ENCODE measurements around the gene CAPN7.

The CAPN7 gene

GRCh38 chr3:15269091-15269989 is 63.3 kb downstream of the CAPN7 start:
- ATAC-seq = peak; percentile 92
- no peak for TF ChIP-seq CSDC2 (CRISPR knock-in tag; IDR thresholded peaks at IDR 0.05)
- TF ChIP-seq ARNTL (CRISPR knock-in tag; IDR thresholded peaks at IDR 0.05; ENCODE audit: borderline replicate concordance, low read depth) = no peak
- no peak for TF ChIP-seq SNAI2 (CRISPR knock-in tag; IDR thresholded peaks at IDR 0.05)
- no peak for TF ChIP-seq TOX (CRISPR knock-in tag; IDR thresholded peaks at IDR 0.05; ENCODE audit: borderline replicate concordance)
- no peak for TF ChIP-seq POU6F1 (CRISPR knock-in tag; IDR thresholded peaks at IDR 0.05; ENCODE audit: borderline replicate concordance, low read depth)

GRCh38 chr3:15271030-15271429 is 65.0 kb downstream of the CAPN7 start:
- ATAC-seq = no peak
- TF ChIP-seq SNAI2 (CRISPR knock-in tag; IDR thresholded peaks at IDR 0.05) = no peak
- no peak for TF ChIP-seq ZC3H10 (CRISPR knock-in tag; IDR thresholded peaks at IDR 0.05)
- no peak for TF ChIP-seq CSDC2 (CRISPR knock-in tag; IDR thresholded peaks at IDR 0.05)
- TF ChIP-seq ZFP30 (CRISPR knock-in tag; IDR thresholded peaks at IDR 0.05) = no peak
- TF ChIP-seq ZNF565 (CRISPR knock-in tag; conservative IDR thresholded peaks at IDR 0.05; ENCODE audit: low read depth) = no peak
- TF ChIP-seq PPARA (CRISPR knock-in tag; IDR thresholded peaks at IDR 0.05; ENCODE audit: borderline replicate concordance) = no peak
- TF ChIP-seq TSHZ2 (CRISPR knock-in tag; IDR thresholded peaks at IDR 0.05) = no peak
- TF ChIP-seq POU6F1 (CRISPR knock-in tag; IDR thresholded peaks at IDR 0.05; ENCODE audit: borderline replicate concordance, low read depth) = no peak
- no peak for TF ChIP-seq ESRRG (CRISPR knock-in tag; IDR thresholded peaks at IDR 0.05)
- TF ChIP-seq TOX (CRISPR knock-in tag; IDR thresholded peaks at IDR 0.05; ENCODE audit: borderline replicate concordance) = no peak
- no peak for TF ChIP-seq CREB5 (CRISPR knock-in tag; IDR thresholded peaks at IDR 0.05; ENCODE audit: low read depth)
- TF ChIP-seq ARNTL (CRISPR knock-in tag; IDR thresholded peaks at IDR 0.05; ENCODE audit: borderline replicate concordance, low read depth) = no peak
- no peak for TF ChIP-seq OSR1 (CRISPR knock-in tag; IDR thresholded peaks at IDR 0.05)
- no peak for TF ChIP-seq ZFP3 (CRISPR knock-in tag; IDR thresholded peaks at IDR 0.05)

- ATAC-seq = no peak
- no peak for TF ChIP-seq POU6F1 (CRISPR knock-in tag; IDR thresholded peaks at IDR 0.05; ENCODE audit: borderline replicate concordance, low read depth)
- no peak for TF ChIP-seq PPARA (CRISPR knock-in tag; IDR thresholded peaks at IDR 0.05; ENCODE audit: borderline replicate concordance)
- no peak for TF ChIP-seq CSRNP3 (CRISPR knock-in tag; IDR thresholded peaks at IDR 0.05)
These were observed 65.8 kb downstream of the CAPN7 start for GRCh38 chr3:15271785-15272381.

Measured in SK-N-SH treated with all-trans-retinoic acid at 6 μM for 48 hours (cell line).